H1 (cell line): ENCODE data around the gene COG7. TPM values are rescaled to one million over a fixed set of nuclear protein-coding genes. Genes with fewer than 3 reads are reported as not detected.

ENCODE experiments used
- CTCF ChIA-PET: fragments of 300-600 bp; sonication (Branson Sonifier 250); formaldehyde crosslinking; loops from one replicate; lab custom pipeline; 2021; ENCODE audit not compliant: partially characterized antibody; lab: Charles Lee
- POLR2A ChIA-PET: fragments of 300-600 bp; sonication (Branson Sonifier 250); formaldehyde crosslinking; loops from one replicate; lab custom pipeline; 2021; ENCODE audit warnings: inconsistent platforms; ENCODE audit not compliant: partially characterized antibody; lab: Charles Lee
- DNase-seq, 2 experiments: peaks; one replicate each; pipeline versions ENCODE4 v3.0.0 to v3.0.0-alpha.2; 2010 to 2022; ENCODE audit warnings: low spot score in 2 of 2, low read depth in 1 of 2, mixed read lengths in 1 of 2
- FAIRE-seq: peaks from 2 replicates; lab custom pipeline; 2011; peaks lifted over from hg19 to GRCh38; lab: Jason Lieb, UNC
- H2AFZ ChIP-seq: 2 replicates; pipeline ENCODE4 v1.8.1; 2012; ENCODE audit warnings: low read length, inconsistent platforms
- H2AK5ac ChIP-seq: 2 replicates; pipeline ENCODE4 v1.6.1; 2013; ENCODE audit warnings: low read depth, low read length
- H2BK120ac ChIP-seq: replicated peaks from 2 replicates; pipeline ENCODE3; 2013; ENCODE audit warnings: low read depth, low read length, inconsistent platforms
- H2BK12ac ChIP-seq: 2 replicates; pipeline ENCODE4 v1.6.1; 2013; ENCODE audit warnings: low read depth, low read length
- H2BK15ac ChIP-seq: 2 replicates; pipeline ENCODE4 v1.6.1; 2013; ENCODE audit warnings: low read length
- H2BK20ac ChIP-seq: 2 replicates; pipeline ENCODE4 v1.6.1; 2013; ENCODE audit warnings: low read length
- H2BK5ac ChIP-seq: 2 replicates; pipeline ENCODE4 v1.6.1; 2013; ENCODE audit warnings: low read depth, low read length
- H3K14ac ChIP-seq: 2 replicates; pipeline ENCODE4 v1.6.1; 2013; ENCODE audit warnings: inconsistent platforms; ENCODE audit not compliant: insufficient read length
- H3K18ac ChIP-seq: 2 replicates; pipeline ENCODE4 v1.6.1; 2013; ENCODE audit warnings: low read length; ENCODE audit errors: extremely low read depth
- H3K23ac ChIP-seq: 2 replicates; pipeline ENCODE4 v1.6.1; 2013; ENCODE audit warnings: inconsistent platforms; ENCODE audit not compliant: insufficient read length
- H3K23me2 ChIP-seq: 2 replicates; pipeline ENCODE4 v1.6.1; 2013; ENCODE audit warnings: low read depth, low read length
- H3K27ac ChIP-seq: 2 replicates; pipeline ENCODE4 v1.6.1; 2011; ENCODE audit warnings: low read depth, low read length, inconsistent platforms
- H3K27me3 ChIP-seq, 4 experiments: replicated peaks in 1 of 4; 1 replicate in 1 of 4; 2 replicates in 3 of 4; pipeline versions ENCODE4 v1.6.1 to v1.8.1; 2011 to 2013; ENCODE audit warnings: low read length in 3 of 4, mild to moderate bottlenecking in 3 of 4, inconsistent platforms in 2 of 4, mixed read lengths in 2 of 4, moderate library complexity in 1 of 4; ENCODE audit not compliant: control insufficient read depth in 3 of 4, insufficient read depth in 3 of 4; ENCODE audit errors: extremely low read depth in 1 of 4
- H3K36me3 ChIP-seq, 4 experiments: 2 replicates each; pipeline versions ENCODE4 v1.6.1 to v1.8.1; 2011 to 2013; ENCODE audit warnings: mild to moderate bottlenecking in 4 of 4, low read length in 3 of 4, moderate library complexity in 2 of 4, control low read depth in 1 of 4, inconsistent platforms in 1 of 4; ENCODE audit not compliant: insufficient read depth in 4 of 4, control insufficient read depth in 2 of 4
- H3K4ac ChIP-seq: replicated peaks from 2 replicates; pipeline ENCODE3; 2013; ENCODE audit warnings: low read length, low read depth, mixed read lengths, inconsistent platforms; ENCODE audit not compliant: insufficient read length
- H3K4me1 ChIP-seq, 4 experiments: replicated peaks in 1 of 4; 1 replicate in 1 of 4; 2 replicates in 3 of 4; pipeline versions ENCODE4 v1.6.1 to v1.8.1; 2011 to 2013; ENCODE audit warnings: low read length in 3 of 4, inconsistent platforms in 2 of 4, mixed read lengths in 1 of 4; ENCODE audit not compliant: insufficient read depth in 4 of 4, control insufficient read depth in 3 of 4
- H3K4me2 ChIP-seq, 2 experiments: 2 replicates each; pipeline versions ENCODE4 v1.6.1 to v1.8.1; 2011 to 2013; ENCODE audit warnings: low read depth in 2 of 2, low read length in 2 of 2, control low read depth in 1 of 2, inconsistent platforms in 1 of 2, mild to moderate bottlenecking in 1 of 2; ENCODE audit not compliant: insufficient read depth in 1 of 2
- H3K4me3 ChIP-seq, 4 experiments: fragments of 200-600, 300-600 bp in 1 of 4; sonication (generic), shearing (Covaris generic), sonication (Bioruptor Twin) in 1 of 4; 2 replicates each; pipeline versions ENCODE4 v1.5.1 to v1.8.1; 2011 to 2016; ENCODE audit warnings: low read length in 4 of 4, low read depth in 3 of 4, control low read depth in 2 of 4, inconsistent platforms in 2 of 4, mild to moderate bottlenecking in 2 of 4, mixed read lengths in 1 of 4, moderate library complexity in 1 of 4; ENCODE audit not compliant: insufficient read depth in 2 of 4; ENCODE audit errors: extremely low read depth in 1 of 4
- H3K56ac ChIP-seq: replicated peaks from 2 replicates; pipeline ENCODE3; 2013; ENCODE audit warnings: low read depth, mild to moderate bottlenecking, mixed read lengths, low read length, inconsistent platforms; ENCODE audit not compliant: insufficient read length
- H3K79me1 ChIP-seq: 2 replicates; pipeline ENCODE4 v1.6.1; 2013; ENCODE audit warnings: low read depth, low read length, control low read depth
- H3K79me2 ChIP-seq, 2 experiments: 2 replicates each; pipeline versions ENCODE4 v1.6.1 to v1.8.1; 2012 to 2013; ENCODE audit warnings: low read length in 2 of 2, mild to moderate bottlenecking in 2 of 2, inconsistent platforms in 1 of 2; ENCODE audit not compliant: insufficient read depth in 2 of 2, control insufficient read depth in 1 of 2
- H3K9ac ChIP-seq, 4 experiments: replicated peaks in 1 of 4; 1 replicate in 1 of 4; 2 replicates in 3 of 4; pipeline versions ENCODE4 v1.6.1 to v1.8.1; 2011 to 2013; ENCODE audit warnings: low read depth in 3 of 4, low read length in 3 of 4, control low read depth in 2 of 4, mild to moderate bottlenecking in 2 of 4, moderate library complexity in 2 of 4, inconsistent platforms in 1 of 4; ENCODE audit errors: extremely low read depth in 1 of 4
- H3K9me3 ChIP-seq, 2 experiments: 2 replicates each; pipeline versions ENCODE4 v1.6.1 to v1.8.1; 2012 to 2013; ENCODE audit warnings: mild to moderate bottlenecking in 2 of 2, moderate library complexity in 2 of 2, control low read depth in 1 of 2, inconsistent platforms in 1 of 2, low read depth in 1 of 2, low read length in 1 of 2, mixed read lengths in 1 of 2; ENCODE audit not compliant: insufficient read depth in 2 of 2
- H4K20me1 ChIP-seq, 2 experiments: replicated peaks in 1 of 2; 2 replicates each; pipeline versions ENCODE3 to v1.8.1; 2011 to 2013; ENCODE audit warnings: inconsistent platforms in 2 of 2, low read length in 2 of 2, mild to moderate bottlenecking in 1 of 2; ENCODE audit not compliant: insufficient read depth in 2 of 2, control insufficient read depth in 1 of 2
- H4K5ac ChIP-seq: 2 replicates; pipeline ENCODE4 v1.6.1; 2013; ENCODE audit warnings: low read length, low read depth, mixed read lengths, inconsistent platforms; ENCODE audit not compliant: insufficient read length
- H4K8ac ChIP-seq: 2 replicates; pipeline ENCODE4 v1.8.0; 2013; ENCODE audit warnings: mild to moderate bottlenecking, moderate library complexity, low read length, inconsistent platforms; ENCODE audit not compliant: insufficient read depth; ENCODE audit errors: extremely low read depth
- H4K91ac ChIP-seq: replicated peaks from 2 replicates; pipeline ENCODE3; 2013; ENCODE audit warnings: low read length, mixed read lengths, inconsistent platforms; ENCODE audit not compliant: insufficient read length
- CTCF ChIP-seq, 3 experiments: IDR thresholded peaks; 1 replicate in 2 of 3; 2 replicates in 1 of 3; pipeline versions ENCODE4 v1.5.1 to v1.6.1; 2011; ENCODE audit warnings: low read length in 3 of 3, mild to moderate bottlenecking in 3 of 3, inconsistent platforms in 2 of 3, low read depth in 1 of 3, moderate library complexity in 1 of 3; ENCODE audit not compliant: insufficient read depth in 1 of 3; ENCODE audit errors: control extremely low read depth in 1 of 3
- GABPA ChIP-seq: IDR thresholded peaks from 2 replicates; pipeline ENCODE4 v1.6.1; 2011; ENCODE audit warnings: mild to moderate bottlenecking, low read length, moderate library complexity, borderline replicate concordance; ENCODE audit not compliant: insufficient read depth
- KDM1A ChIP-seq: fragments of 200-600, 300-600 bp; sonication (generic); IDR thresholded peaks from 2 replicates; pipeline ENCODE4 v1.7.1; 2016; ENCODE audit warnings: mild to moderate bottlenecking, low read length, borderline replicate concordance
- RAD21 ChIP-seq, 2 experiments: IDR thresholded peaks in 1 of 2; conservative IDR thresholded peaks in 1 of 2; 2 replicates each; pipeline ENCODE4 v1.6.1; 2011; ENCODE audit warnings: low read depth in 2 of 2, low read length in 2 of 2, improper control_type of control experiment in 1 of 2, inconsistent platforms in 1 of 2, mild to moderate bottlenecking in 1 of 2, moderate library complexity in 1 of 2
- SIN3A ChIP-seq, 2 experiments: IDR thresholded peaks in 1 of 2; conservative IDR thresholded peaks in 1 of 2; 2 replicates each; pipeline ENCODE4 v1.6.1; 2011 to 2012; ENCODE audit warnings: low read length in 2 of 2, improper control_type of control experiment in 1 of 2, low read depth in 1 of 2, mild to moderate bottlenecking in 1 of 2
- ZNF274 ChIP-seq: IDR thresholded peaks from 2 replicates; pipeline ENCODE4 v1.7.0; 2012; ENCODE audit warnings: low read length, borderline replicate concordance; ENCODE audit errors: extremely low read depth
- WGBS, 2 experiments: shearing (Covaris generic) in 1 of 2; methylation state at CpG; one replicate each; pipeline versions ENCODE4 v1.1.6 to v1.1.7; 2013 to 2015; ENCODE audit warnings: low lambda C conversion rate in 2 of 2, mixed read lengths in 2 of 2, inconsistent platforms in 1 of 2, low coverage in 1 of 2, missing lambda C conversion rate in 1 of 2; ENCODE audit not compliant: insufficient replicate concordance in 2 of 2, insufficient coverage in 1 of 2, insufficient read length in 1 of 2; ENCODE audit errors: extremely low coverage in 1 of 2, missing lambda C conversion rate in 1 of 2; 5-methylcytosine and 5-hydroxymethylcytosine counted together
- polyA plus RNA-seq, 7 experiments: library from polyadenylated mRNA; depleted of rRNA in 3 of 7; stranded (reverse) in 5 of 7; unstranded in 2 of 7; fragments of >200 nt in 5 of 7; fragments of 200-250 nt in 2 of 7; gene quantifications; 1 replicate in 5 of 7; 2 replicates in 1 of 7; 4 replicates in 1 of 7; pipeline versions ENCODE4 v1.2.1 to v1.2.3, GENCODE V29; 2011 to 2013; ENCODE audit warnings: missing spikeins in 2 of 7, mixed read lengths in 2 of 7
- total RNA-seq: library from RNA; stranded (reverse); fragmentation: NEBNext Ultra II Directional; extraction: Animal tissue kit (Norgen Biotek cat#: 25700); gene quantifications from 2 replicates; pipeline ENCODE4 v1.2.1, GENCODE V29; 2021

COG7 gene
- total and polyA plus RNA-seq, 2 of the 8 experiments (the other 6 are each of a cell fraction or from before 2014, with no cell fraction given) = 17.2 to 40.4 TPM

GRCh38 chr16:23348579-23349469 lies 104.2 kb downstream of the COG7 start:
- H2AFZ ChIP-seq = 0 out of 2 replicates have a peak overlapping the region, but pooled peaks have one; percentile 35
- no peaks in the 10 kb centered on the region for H3K79me2 ChIP-seq
- CTCF ChIA-PET = interaction anchor here (0.8 to 4.9 kb wide), 21 partner anchors 8 to 292 kb away, joined by 3 to 25 read pairs (median 3); no protein-coding TSS in a partner anchor
- FAIRE-seq = no peak
- no peak overlapping the region for H3K14ac ChIP-seq
- no peak overlapping the region for H3K4ac ChIP-seq
- H2BK15ac ChIP-seq = no peak overlapping the region
- no peak overlapping the region for H3K23ac ChIP-seq
- H3K4me2 ChIP-seq = no peak overlapping the region
- H3K4me3 ChIP-seq = no peak overlapping the region
- no peak overlapping the region for H3K18ac ChIP-seq
- no peak overlapping the region for H3K56ac ChIP-seq
- H2BK5ac ChIP-seq = no peak overlapping the region
- H2AK5ac ChIP-seq = no peak overlapping the region
- H3K9me3 ChIP-seq = no peaks in the 10 kb centered on the region
- H2BK20ac ChIP-seq = no peak overlapping the region
- no peaks in the 10 kb centered on the region for H4K20me1 ChIP-seq
- H3K9ac ChIP-seq = no peak overlapping the region
- WGBS, 2 experiments = 74% methylated on average over 16 of the region's 18 CpGs; no CpG with 5 or more reads in 1 of the 2 experiments
- H2BK120ac ChIP-seq = no peak overlapping the region
- H3K23me2 ChIP-seq = no peaks in the 10 kb centered on the region
- no peaks in the 10 kb centered on the region for H3K79me1 ChIP-seq
- no peaks in the 10 kb centered on the region for H3K36me3 ChIP-seq
- H2BK12ac ChIP-seq = no peak overlapping the region; the same call in 1 of the 2 replicates
- H4K5ac ChIP-seq = no peak overlapping the region
- POLR2A ChIA-PET = interaction anchor here (0.9 kb wide), 1 partner anchor 14 kb away, joined by 4 read pairs; no protein-coding TSS in a partner anchor
- no peaks in the 10 kb centered on the region for H3K27me3 ChIP-seq
- no peak overlapping the region for H3K27ac ChIP-seq
- no peak overlapping the region for H4K8ac ChIP-seq
- peaks cover 0 to 4% (median under 1%) of the 10 kb centered on the region in 4 experiments; a peak in 3 of 7 replicates for H3K4me1 ChIP-seq
- no peak overlapping the region for H4K91ac ChIP-seq
- DNase-seq = peak; percentile 59 to 61
- TF ChIP-seq GABPA (no peak), ZNF274 (no peak), KDM1A (0 out of 2 replicates have a peak, but pooled peaks have one; percentile 22), SIN3A (conservative IDR thresholded peaks at IDR 0.05 in 1 of 2, IDR thresholded peaks at IDR 0.05 in 1 of 2; ENCODE audit: low read depth in 1 of 2, low read length in 2 of 2) (no peak), CTCF (IDR thresholded peaks at IDR 0.05; ENCODE audit: control extremely low read depth in 1 of 3, insufficient read depth in 1 of 3, low read depth in 1 of 3, low read length in 3 of 3) (peak; percentile 48 to 74 (median 62)), RAD21 (IDR thresholded peaks at IDR 0.05 in 1 of 2, conservative IDR thresholded peaks at IDR 0.05 in 1 of 2; ENCODE audit: low read depth in 2 of 2, low read length in 2 of 2) (peak; percentile 44 to 52; a peak in 3 of 4 replicates)
